ENCODE data around the gene PRR18.

GRCh38 chr6:166344240-166344639 is 36.0 kb upstream of the PRR18 start:
- TF ChIP-seq MLX (CRISPR knock-in tag; conservative IDR thresholded peaks at IDR 0.05) (no peak), CREB3L1 (IDR thresholded peaks at IDR 0.05; ENCODE audit: borderline replicate concordance, low read depth) (no peak), JUND (IDR thresholded peaks at IDR 0.05; ENCODE audit: borderline replicate concordance, low read depth, low read length) (0 out of 2 replicates have a peak, but pooled peaks have one; percentile 35), JUND (tag; IDR thresholded peaks at IDR 0.05; ENCODE audit: borderline replicate concordance, low read depth, low read length) (no peak)

All from K562 (cell line).